HG03135 (cell line): ENCODE measurements around the gene POLR2L.
A peak's percentile ranks its signal among the peaks of the same experiment; 100 is the strongest.

Experiments used
- ATAC-seq: cut with Tn5 transposase; IDR thresholded peaks from one replicate; pipeline ENCODE4 v1.9.1; 2021; ENCODE audit warnings: mild to moderate bottlenecking, moderate library complexity; ENCODE audit not compliant: unreplicated experiment

POLR2L gene

DNA sequence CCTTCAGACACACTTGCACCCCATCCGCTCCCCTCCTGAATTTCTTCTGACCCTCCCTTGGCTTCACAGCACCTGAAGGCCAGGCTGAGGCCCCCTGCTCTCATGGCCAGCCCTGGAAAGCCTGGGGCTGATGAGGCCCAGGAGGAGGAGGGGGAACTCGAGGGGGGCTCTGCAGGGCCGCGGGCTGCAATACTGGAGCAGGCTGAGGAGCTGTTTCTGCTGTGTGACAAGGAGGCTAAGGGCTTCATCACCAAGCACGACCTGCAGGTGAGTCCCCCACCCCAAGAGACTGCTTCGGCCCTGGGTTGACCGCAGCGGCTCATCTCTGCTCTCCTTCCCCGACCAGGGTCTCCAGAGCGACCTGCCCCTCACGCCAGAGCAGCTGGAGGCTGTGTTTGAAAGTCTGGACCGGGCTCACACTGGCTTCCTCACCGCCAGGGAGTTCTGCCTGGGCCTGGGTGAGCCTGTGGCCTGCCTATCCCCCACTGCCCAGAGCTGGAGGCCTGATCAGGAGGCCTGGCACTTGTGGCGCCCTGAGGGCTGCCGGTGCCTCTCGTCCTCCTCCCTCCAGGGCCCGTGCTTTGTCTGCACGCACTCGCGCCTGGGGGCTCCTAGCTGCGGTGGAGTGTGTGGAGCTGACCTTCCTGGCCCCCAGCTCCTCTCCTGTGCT, 13.7 kb downstream of the POLR2L start:
- no peak for ATAC-seq

DNA sequence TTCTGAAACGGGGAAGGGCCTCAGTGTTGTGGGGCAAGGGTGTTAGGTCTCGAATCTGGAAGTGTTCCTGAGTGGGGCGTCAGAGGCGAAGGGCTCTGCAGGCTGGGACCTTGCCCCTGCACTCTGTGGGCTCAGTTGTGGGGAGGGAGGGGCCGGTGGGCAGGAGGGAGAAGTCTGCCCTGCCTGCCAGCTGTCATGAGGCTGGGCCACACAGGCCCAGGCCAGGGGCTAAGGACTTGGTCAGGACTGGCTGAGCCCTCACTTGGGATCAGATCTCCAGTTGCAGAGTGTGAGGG, 14.5 kb downstream of the POLR2L start, which contains the start of gene CRACR2B:
Gene CRACR2B (plus strand): TSS at position 23 of the 296 bp plus-strand sequence. CDS start 689 bp downstream, outside the sequence.
- no peak for ATAC-seq

DNA sequence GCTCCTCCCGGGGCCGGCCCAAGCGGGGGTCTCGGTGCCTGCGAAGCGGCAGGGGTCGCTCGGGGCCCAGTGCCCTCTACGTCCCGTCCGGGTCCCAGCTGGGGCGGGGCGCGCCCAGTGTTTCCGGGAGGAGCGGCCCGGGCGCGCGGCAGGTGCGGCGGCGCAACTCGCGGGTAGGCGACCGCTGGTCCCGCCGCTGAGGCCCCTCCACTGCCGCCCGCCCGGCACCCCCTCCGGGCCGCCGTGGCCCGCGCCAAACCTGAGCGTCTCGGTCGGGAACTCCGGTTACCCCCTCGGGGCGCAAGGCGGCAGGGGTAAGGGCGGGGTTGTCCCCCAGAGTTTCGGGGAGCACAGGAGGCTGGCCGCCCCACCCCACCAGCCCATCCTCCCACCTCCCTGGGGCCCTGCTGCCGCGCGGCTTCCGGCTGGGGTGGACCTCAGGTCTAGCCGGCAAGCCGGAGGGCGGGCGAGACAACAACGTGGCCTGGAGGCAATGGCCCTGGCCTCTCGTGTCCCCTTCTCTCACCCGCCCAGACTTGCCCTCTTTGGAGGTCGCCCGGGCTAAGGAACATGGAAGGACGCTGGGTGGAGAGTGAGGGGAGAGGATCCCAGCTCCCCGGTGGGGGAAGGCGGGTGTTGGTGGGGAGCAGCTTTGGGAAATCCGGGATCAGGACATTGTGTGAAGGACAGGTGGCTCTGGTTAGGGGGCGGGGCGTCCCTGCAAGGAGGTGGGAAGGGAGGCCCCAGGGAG, 15.0 kb downstream of the POLR2L start:
- ATAC-seq = peak; percentile 39

DNA sequence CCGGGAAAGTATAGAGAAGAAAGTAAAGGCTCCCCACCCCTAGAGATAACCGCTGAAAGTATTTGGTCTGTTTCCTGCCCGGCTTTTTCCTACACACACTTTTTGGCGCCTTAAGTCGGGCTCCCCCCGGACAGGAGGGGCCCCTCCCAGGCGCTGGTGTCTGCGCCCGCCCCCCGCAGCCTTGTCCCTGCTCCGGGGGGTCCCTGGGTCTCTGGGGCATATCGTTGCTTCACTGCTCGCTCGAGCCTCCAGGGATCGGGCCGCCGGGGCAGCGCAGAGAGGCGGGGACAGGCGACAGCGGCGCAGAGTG, 15.5 kb downstream of the POLR2L start:
- ATAC-seq = peak; percentile 3

DNA sequence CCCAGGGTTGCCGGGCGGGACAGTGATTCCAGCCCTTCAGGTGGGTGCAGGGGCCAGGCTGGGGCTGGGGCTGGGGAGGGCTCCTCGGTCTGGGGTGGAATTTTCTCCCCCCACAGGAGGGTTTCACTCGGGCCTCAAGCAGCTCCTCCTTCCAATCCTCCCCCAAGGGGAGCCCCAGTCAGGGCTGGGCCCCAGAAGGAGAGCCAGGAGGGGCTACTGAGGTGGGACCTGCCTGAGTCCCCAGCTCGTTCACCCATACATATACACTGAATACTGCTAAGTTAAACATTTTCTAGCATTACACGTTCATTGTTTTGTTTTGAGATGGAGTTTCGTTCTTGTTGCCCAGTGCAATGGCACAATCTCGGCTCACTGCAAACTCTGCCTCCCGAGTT, 16.1 kb downstream of the POLR2L start:
- ATAC-seq = no peak

DNA sequence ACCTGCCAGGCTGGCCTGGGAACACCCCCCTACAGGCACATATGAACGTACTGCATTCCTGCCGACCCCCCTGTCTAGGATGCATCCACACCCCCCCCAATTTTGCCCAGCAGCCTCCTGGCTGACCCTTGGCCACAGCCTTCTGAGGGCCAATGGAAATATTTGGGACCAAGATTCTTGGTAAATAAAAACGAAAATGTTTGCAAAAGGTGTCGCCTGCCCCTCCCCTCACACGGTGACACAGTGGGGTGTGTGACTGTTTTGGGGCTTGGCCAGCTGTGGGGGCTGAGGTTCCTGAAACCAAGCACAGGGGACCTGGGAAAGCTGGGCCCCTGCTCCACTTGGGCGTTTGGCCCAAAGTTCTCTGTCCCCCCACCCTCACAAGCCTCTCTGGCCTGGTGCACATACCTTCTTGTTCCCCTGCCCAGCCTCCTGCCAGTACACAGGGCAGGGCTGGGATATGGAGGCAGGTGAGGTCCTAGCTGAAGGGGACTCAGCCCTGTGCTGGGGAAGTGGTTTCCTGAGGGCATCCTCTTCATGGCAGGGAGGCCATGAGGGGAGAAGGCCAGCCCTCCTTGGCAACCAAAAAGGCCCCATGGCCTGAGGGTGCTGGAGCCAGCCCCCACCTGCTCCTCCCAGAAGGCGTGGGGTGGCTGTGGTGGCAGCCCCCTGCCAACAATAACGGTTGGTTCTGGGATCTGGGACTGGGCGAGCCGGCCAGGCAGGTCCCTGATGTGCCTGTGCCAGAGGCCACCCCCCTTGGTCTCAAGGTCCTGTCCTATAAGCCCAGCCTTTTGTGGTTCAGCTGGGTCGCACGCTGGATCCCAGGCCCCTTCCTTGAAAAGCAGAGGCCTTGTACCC, 16.7 kb downstream of the POLR2L start:
- no peak for ATAC-seq

DNA sequence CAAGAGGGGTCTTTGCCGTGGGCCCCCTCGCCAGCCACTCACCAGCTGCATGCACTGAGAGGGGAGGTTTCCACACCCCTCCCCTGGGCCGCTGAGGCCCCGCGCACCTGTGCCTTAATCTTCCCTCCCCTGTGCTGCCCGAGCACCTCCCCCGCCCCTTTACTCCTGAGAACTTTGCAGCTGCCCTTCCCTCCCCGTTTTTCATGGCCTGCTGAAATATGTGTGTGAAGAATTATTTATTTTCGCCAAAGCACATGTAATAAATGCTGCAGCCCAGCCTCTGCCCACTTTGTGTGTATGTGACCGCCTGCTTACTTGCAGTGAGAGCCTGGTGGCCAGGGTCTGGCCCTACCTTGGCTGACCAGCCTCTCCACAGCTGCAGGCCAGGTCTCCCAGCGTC, 17.4 kb downstream of the POLR2L start:
- no peak for ATAC-seq

DNA sequence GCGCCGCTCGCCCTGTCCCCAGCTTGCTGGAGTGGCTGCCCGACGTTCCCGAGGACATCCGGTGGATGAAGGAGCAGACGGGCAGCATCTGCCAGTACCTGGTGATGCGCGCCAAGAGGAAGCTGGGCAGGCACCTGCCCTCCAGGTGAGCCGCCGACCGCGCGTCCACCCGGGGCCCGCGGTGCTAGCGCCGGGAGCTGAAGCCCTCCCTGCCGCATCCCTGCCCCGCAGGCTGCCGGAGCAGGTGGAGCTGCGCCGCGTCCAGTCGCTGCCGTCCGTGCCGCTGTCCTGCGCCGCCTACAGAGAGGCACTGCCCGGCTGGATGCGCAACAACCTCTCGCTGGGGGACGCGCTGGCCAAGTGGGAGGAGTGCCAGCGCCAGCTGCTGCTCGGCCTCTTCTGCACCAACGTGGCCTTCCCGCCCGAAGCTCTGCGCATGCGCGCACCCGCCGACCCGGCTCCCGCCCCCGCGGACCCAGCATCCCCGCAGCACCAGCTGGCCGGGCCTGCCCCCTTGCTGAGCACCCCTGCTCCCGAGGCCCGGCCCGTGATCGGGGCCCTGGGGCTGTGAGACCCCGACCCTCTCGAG, 17.9 kb downstream of the POLR2L start:
- no peak for ATAC-seq

DNA sequence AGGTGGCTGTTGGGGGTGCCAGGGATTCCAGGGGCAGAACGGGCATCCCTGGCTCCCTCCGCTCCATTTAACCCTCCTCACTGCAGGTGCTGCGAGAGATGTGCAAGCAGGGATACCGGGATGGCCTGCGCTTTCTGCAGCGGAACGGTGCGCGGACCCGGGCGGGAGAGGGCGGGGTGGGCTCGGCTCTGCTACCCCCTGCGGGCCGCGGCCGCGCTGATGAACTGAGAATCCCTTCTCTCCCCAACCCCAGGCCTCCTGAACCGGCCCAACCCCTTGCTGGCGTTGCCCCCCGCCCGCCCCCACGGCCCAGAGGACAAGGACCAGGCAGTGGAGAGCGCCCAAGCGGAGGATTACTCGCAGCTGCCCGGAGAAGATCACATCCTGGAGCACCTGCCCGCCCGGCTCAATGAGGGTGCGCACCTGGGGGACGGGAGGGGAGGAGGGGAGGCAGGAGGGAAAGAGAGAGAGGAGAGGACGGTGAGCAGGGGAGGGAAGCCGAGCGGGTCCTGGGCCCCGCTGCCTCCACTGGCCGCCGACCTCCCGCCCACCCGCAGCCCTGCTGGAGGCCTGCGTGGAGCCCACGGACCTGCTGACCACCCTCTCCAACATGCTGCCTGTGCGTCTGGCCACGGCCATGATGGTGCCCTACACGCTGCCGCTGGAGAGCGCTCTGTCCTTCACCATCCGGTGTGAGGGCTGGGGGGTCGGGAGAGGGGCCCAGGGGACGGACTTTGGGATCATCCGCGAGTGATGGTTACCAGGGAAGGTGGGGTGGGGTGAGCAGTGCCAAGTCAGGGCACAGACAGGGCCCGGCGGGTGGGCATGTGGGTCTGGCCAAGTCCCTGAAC, 18.7 kb downstream of the POLR2L start:
- no peak for ATAC-seq

DNA sequence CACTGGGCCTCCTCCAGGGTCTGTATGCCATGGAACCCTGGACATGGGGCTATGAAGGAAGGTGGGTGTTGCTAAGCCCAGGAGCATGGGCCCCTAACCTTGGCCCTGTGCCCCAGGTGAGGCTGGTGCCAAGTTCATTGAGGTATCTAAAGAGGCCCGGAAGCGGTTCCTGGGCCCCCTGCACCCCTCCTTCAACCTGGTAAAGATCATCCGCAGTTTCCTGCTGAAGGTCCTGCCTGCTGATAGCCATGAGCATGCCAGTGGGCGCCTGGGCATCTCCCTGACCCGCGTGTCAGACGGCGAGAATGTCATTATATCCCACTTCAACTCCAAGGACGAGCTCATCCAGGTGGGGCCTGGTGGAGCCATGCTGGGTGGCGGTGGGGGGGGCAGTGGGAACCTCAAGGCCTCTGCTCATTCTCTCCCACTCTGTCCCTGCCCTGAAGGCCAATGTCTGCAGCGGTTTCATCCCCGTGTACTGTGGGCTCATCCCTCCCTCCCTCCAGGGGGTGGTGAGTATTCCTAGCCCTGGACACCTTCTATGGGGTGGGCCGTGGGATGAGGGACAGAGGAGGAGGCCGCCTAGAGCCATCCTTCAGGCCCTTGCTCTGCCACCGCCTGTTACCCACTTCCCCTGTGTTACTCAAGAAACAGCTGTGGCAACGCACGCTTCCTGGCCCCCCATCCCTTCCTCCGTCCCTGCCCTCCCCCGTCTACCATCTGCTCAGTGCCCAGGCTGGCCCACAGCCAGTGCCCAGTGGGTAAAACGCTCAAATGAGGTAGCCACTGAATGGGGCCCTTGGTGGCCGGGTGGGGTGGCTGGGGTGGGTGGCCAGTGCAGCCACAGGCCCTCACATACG, 20.6 kb downstream of the POLR2L start:
- ATAC-seq = no peak

DNA sequence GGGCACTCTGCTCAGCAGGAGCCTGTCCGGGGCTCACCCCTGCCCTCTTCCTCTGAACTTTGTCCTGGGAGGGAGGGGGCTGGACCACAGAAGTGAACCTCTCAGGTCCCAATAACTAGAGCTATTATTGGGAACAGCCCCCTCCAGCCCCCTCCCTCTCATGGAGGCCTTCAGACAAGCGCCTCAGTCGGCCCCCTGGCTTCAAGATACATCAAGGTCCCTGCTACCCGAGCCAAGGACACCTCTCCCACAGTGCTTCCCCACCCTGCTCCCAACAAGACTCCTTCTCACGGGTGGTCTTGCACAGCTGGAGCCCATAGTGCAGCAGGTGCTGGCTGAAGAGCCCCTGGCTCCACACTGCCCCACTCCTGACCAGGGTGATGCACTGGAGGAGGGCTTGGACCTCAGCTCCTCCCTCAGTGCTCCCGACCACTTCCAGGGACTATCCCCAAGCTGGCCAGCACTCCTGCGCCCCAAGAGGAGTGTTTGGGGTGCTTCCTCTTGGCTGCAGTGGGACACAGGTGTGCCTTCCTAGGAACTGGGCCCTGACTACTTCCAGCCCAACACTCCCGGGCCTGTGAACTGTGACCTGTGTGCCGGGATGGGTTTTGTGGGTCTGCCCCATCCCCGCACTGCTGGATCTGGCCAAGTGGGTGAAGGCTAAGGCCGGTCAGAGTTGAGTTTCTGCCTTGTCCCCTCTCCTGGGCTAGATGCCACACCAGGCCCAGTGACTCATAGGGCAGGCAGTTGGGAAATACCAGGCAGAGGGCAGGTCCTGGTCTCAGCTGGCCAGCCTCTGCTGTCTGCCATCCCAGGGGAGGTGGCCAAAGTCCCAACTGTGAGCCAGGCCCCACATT, 21.4 kb downstream of the POLR2L start:
- no peak for ATAC-seq

DNA sequence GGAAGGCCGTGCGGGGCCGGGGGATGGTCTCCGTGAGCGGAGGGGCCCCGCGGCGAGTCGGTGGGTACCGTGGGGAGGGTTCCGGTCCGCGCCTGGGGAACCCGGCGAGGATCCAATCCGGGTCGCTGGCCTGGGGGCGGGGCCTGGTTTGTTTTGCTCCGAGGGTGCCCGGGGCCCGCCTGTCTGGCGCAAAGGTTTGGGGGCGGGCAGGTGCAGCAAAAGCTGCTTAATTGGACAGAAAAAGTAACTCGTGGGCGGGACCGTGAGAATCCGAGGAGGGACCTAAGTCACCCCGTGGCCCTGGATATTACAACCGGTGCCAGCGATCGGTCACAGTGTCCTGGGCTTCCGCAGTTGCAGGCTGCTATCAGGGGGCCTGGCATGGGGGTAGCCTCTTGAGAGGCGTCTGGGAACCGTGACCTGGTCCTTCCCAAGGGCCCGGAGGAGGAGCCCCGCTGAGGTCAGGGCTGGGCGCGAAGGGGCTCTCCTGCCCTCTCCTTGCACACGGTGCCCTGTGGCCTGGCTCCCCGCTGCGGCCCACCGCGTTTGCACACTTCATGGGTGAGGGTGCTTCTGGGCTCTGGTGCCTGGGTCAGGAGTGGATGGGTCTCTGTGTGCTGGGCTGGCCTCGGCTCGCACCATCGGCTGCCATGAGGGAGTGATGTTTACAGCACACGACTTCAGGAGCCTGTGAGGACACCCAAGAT, 22.2 kb downstream of the POLR2L start:
- peak; percentile 56 for ATAC-seq

DNA sequence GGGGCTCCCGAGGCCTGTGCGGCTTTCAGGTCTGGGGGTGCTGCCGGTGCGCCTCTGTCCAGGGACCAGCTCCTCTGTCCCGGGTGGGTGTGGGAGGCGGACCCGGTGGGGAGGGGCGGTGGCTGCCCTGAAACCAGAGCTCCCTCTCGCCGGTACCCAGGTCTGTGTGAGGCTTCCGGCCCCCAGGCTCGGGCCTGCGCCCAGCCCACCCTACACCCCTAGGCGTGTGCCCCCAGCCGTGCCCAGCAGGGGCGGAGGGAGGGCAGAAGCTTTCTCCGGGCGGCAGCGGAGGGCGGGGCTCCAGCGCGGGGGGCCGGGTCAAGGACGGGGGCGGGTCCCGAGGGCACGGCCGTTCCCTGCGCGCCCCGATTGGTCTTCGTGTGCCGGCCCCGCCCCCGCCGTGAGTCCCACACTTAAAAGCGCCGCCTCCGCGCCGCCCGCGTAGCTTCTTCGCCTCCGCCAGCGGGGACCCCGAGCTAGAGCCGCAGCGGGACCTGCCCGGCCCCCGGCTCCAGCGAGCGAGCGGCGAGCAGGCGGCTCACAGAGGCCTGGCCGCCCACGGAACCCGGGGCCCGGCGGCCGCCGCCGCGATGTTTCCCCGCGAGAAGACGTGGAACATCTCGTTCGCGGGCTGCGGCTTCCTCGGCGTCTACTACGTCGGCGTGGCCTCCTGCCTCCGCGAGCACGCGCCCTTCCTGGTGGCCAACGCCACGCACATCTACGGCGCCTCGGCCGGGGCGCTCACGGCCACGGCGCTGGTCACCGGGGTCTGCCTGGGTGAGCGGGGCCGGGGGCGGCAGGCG, 23.0 kb downstream of the POLR2L start:
- ATAC-seq = peak; percentile 63

DNA sequence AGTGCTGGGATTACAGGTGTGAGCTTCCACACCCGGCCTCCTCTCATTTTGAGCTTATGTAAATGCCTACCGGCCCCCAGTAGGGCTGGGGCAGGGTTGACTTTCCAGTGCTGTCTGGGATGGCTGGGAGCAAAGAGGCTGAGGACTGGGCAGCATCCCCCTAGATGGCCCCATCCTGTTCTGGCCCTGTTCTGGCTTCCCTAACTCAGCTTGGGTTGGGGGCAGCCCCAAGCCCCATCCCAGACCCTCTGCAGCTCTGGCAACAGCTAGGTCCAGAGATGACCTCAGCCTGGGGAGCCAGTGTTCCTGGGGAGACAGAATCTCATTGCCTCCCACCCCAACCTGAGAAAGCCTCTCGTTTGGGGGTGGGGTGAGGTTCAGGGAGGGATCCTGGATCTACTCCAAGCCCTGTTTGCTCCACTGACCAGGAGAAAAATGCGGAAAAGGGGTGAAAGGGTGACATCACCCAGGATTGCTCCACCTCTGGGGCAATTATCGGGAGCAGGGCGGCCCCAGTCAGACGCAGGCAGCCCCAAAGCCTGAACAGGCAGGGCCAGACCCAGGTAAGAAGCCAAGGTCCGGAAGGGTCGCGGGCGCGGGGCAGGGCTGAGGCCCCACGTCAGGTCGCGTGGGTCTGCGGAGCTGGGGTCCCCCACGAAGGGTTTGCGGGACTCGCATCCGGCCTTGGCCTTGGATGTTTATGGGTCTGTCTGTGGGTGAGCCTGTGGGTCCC, 23.8 kb downstream of the POLR2L start, which contains the start of gene PNPLA2:
Gene PNPLA2 (plus strand): TSS at position 519 of the 733 bp plus-strand sequence. CDS start 805 bp downstream, outside the sequence.
- peak; percentile 2 for ATAC-seq

DNA sequence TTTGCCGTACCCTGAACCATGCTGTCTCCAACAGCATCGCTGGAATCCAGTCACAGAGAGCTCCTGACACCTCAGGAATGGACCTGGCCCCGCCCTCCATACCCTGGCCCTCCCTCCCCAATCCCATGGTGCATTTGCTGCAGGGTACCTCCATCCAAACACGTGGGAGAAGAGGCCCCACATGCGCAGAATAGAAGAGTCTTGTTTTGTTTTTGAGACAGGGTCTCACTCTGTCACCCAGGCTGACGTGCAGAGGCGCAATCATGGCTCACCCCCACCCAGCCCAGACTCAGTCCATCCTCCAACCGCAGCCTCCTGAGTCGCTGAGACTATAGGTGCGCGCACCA, 25.9 kb downstream of the POLR2L start:
- ATAC-seq = no peak

DNA sequence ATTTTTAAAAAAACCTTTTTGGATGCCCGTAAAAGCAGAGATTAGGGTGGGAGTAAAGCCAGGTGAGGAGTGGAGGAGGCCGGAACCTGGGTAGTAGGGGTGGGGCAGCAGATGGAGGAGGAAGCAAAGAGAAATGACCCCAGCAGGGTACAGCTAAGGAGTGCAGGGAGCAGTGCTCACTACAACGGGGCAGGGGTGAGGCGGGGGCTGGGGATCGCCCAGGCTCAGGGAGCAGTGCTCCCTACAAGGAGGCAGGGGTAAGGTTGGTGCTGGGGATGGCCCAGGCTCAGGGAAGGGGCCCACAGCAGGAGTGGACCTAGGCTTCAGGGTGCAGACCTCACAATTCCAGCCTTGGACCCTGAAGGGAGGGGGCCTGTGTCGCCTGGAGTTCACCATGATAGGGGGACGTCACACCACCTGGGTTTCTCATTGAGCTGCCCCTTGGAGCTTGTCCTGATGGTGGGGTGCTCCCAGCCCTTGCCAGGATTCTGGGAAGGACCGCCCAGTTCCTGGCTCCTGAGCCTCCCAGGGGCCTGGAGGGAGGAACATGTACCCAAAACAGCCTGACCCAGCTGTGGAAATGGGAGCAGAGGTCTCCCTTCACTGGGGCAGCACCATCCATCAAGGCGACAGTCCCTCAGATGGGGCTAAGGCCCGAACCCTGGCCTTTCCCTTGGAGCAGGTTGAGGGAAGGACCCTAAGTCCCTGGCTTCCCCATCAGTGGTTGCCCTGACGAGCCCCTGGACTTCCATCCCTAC, 26.5 kb downstream of the POLR2L start:
- ATAC-seq = no peak
